HG03159 (cell line): ENCODE measurements around the gene PNPO.
A peak's percentile ranks its signal among the peaks of the same experiment; 100 is the strongest.

Experiments used
- ATAC-seq: cut with Tn5 transposase; IDR thresholded peaks from one replicate; pipeline ENCODE4 v1.9.1; 2021; ENCODE audit warnings: mild to moderate bottlenecking, moderate library complexity; ENCODE audit not compliant: unreplicated experiment

PNPO gene

GRCh38 chr17:47941246-47942095 lies at the start of gene PNPO:
Gene PNPO (plus strand): TSS chr17:47941571. CDS start chr17:47941676, 105 bp downstream.
- ATAC-seq = peak; percentile 89

- no peak for ATAC-seq
Measured at GRCh38 chr17:47894498-47895346, 46.6 kb upstream of the PNPO start.

- no peak for ATAC-seq
Measured at GRCh38 chr17:47895347-47895855, 46.0 kb upstream of the PNPO start.

- peak; percentile 87 for ATAC-seq
Measured at GRCh38 chr17:47895856-47896671, 45.3 kb upstream of the PNPO start, which contains the start of gene SP2. Gene SP2 (plus strand): TSS chr17:47896236. CDS start chr17:47896287, 51 bp downstream.

- ATAC-seq = no peak
Measured at GRCh38 chr17:47896672-47897490, 44.5 kb upstream of the PNPO start.

- no peak for ATAC-seq
Measured at GRCh38 chr17:47897561-47897960, 43.8 kb upstream of the PNPO start.

DNA sequence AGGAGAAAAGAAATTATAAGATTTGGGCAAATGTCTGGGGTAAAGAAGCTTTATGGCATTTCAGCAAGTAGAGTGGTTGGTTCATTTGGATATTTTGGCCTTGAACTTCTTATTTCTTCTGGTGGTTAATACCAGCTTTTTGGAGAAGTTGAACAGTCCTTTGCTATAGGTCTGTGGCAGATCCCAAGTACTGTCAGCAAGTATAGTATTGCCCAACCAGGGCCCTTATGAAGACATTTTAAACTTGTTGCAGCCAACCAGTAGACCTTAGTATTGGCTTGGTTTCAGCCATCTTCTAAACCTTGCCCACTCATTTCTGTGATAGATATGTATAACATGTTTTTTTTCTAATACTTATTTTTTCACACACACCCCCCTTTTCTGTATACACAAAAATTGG lies 43.1 kb upstream of the PNPO start:
- no peak for ATAC-seq

- no peak for ATAC-seq
Measured at GRCh38 chr17:47899643-47900042, 41.7 kb upstream of the PNPO start.

DNA sequence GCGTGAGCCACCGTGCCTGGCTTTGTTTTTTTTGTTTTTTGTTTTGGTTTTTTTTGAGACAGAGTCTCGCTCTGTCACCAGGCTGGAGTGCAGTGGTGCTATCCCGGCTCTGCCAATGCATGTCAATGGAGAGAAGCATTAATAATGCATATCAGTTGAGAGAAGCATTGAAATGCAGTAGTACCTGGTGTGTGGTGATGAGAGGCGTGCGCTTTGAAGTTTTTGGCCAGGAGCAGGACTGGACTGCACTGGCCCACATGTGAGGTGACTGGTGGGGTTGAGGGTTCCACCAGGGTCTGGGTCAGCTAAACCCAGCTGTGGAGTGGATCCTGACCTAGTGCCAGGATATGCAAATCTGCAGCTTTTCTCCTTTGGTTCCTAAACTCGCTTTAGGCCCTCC lies 39.9 kb upstream of the PNPO start:
- ATAC-seq = no peak

- ATAC-seq = no peak
Measured at GRCh38 chr17:47902039-47902744, 39.2 kb upstream of the PNPO start.

- ATAC-seq = no peak
Measured at GRCh38 chr17:47905221-47905733, 36.1 kb upstream of the PNPO start.

DNA sequence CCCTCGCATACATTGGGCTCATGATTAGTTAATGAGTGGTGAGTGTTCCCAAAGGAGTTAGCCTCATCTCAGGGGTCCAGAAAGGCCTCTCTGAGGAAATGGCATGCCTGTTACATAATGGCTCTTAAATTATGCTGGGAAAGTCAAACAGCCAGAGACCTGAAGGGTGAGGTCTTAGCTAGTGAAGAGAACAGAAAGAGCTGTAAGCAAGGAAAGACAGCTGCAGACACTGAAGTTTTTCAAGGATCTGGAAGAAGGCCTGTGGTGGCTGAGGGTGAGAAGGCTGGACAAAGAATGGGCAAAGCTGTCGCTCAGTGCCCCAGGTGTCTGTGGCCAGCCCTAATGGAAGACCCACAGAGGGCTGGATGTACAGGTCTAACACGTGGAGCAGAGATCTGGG lies 34.9 kb upstream of the PNPO start:
- ATAC-seq = no peak

DNA sequence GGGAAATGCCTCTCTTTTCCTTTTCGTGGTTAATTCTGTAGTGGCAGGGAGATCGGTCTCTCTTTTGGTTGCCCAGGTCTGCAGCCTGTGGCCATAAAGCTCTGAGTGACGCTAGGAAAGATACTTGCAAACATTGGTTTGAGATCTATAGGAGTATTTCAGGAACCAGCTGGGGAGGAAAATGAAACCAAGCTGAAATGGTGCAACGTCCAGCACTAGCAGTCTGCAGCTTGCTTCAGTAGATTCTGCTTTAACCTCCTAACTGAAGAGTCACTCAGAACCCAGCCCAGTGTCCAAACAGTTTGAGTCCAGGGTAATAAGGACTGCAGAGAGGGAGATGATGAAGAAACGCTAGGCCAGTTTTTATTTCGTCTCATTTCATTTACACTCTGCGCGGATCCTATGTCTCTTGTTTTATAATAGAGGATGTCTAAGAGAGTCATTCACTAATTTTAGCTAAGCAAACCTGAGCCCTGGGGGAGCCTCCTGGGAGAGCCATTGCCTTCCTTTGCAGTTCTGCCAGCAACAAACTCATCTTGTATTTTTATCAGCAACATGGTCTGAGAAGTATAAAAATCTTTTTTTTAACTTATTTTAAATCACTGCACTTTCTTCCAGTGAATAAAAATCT lies 33.3 kb upstream of the PNPO start:
- no peak for ATAC-seq

- no peak for ATAC-seq
Measured at GRCh38 chr17:47913050-47913449, 28.3 kb upstream of the PNPO start.

GRCh38 chr17:47914306-47914948 lies 26.9 kb upstream of the PNPO start:
- no peak for ATAC-seq

GRCh38 chr17:47915776-47916398 lies 25.5 kb upstream of the PNPO start:
- ATAC-seq = no peak

DNA sequence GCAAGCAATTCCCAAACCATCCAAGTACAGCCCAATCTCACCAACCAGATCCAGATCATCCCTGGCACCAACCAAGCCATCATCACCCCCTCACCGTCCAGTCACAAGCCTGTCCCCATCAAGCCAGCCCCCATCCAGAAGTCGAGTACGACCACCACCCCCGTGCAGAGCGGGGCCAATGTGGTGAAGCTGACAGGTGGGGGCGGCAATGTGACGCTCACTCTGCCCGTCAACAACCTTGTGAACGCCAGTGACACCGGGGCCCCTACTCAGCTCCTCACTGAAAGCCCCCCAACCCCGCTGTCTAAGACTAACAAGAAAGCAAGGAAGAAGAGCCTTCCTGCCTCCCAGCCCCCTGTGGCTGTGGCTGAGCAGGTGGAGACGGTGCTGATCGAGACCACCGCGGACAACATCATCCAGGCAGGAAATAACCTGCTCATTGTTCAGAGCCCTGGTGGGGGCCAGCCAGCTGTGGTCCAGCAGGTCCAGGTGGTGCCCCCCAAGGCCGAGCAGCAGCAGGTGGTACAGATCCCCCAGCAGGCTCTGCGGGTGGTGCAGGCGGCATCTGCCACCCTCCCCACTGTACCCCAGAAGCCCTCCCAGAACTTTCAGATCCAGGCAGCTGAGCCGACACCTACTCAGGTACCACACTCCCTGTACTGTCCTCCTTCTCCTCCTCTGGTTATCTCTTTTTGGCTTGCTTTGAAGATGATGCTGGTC lies 24.7 kb upstream of the PNPO start:
- ATAC-seq = no peak
